ENCODE data around the gene MERTK. TPM values are rescaled to one million over a fixed set of nuclear protein-coding genes. Genes with fewer than 3 reads are reported as not detected.
"Not testable (repeated sequence)": the region's sequence is repeated elsewhere in the genome, so short reads cannot be mapped to it uniquely, and the experiment has no call there.

MERTK gene
- total RNA-seq, 1 donor from 2014 or later, result 4.2 TPM

GRCh38 chr2:112032224-112032586 is 133.8 kb downstream of the MERTK start:
- H3K9me3 ChIP-seq (ENCODE audit: control insufficient read depth in 3 of 3, low read length in 3 of 3), result no peaks in the 10 kb centered on the region
- H3K4me3 ChIP-seq (ENCODE audit: low read length in 3 of 3), result peak overlapping the region in 1 of 3 donors; percentile 14
- peak overlapping the region; percentile 16 for H3K27ac ChIP-seq (ENCODE audit: low read depth, low read length)
- H3K27me3 ChIP-seq (ENCODE audit: control insufficient read depth in 3 of 3, insufficient read depth in 3 of 3, low read length in 3 of 3), result peaks cover 0 to 4% (median 0%) of the 10 kb centered on the region in 3 donors
- no peak overlapping the region for H3K9ac ChIP-seq (ENCODE audit: low read depth in 1 of 3, low read length in 3 of 3)
- H3K4me1 ChIP-seq (ENCODE audit: control insufficient read depth in 3 of 3, insufficient read depth in 3 of 3, low read length in 3 of 3), result peaks cover 3 to 15% (median 4%) of the 10 kb centered on the region in 3 donors
- no peaks in the 10 kb centered on the region for H3K36me3 ChIP-seq (ENCODE audit: control insufficient read depth in 3 of 3, insufficient read depth in 3 of 3, low read length in 3 of 3)

GRCh38 chr2:112032689-112033465 is 134.5 kb downstream of the MERTK start:
- H3K4me1 ChIP-seq (ENCODE audit: control insufficient read depth in 3 of 3, insufficient read depth in 3 of 3, low read length in 3 of 3), result peaks cover 3 to 15% (median 4%) of the 10 kb centered on the region in 3 donors
- H3K4me3 ChIP-seq (ENCODE audit: low read length in 3 of 3), result no peak overlapping the region
- H3K27ac ChIP-seq (ENCODE audit: low read depth, low read length), result peak overlapping the region; percentile 16
- peaks cover 0 to 4% (median 0%) of the 10 kb centered on the region in 3 donors for H3K27me3 ChIP-seq (ENCODE audit: control insufficient read depth in 3 of 3, insufficient read depth in 3 of 3, low read length in 3 of 3)
- no peak overlapping the region for H3K9ac ChIP-seq (ENCODE audit: low read depth in 1 of 3, low read length in 3 of 3)
- no peaks in the 10 kb centered on the region for H3K9me3 ChIP-seq (ENCODE audit: control insufficient read depth in 3 of 3, low read length in 3 of 3)
- H3K36me3 ChIP-seq (ENCODE audit: control insufficient read depth in 3 of 3, insufficient read depth in 3 of 3, low read length in 3 of 3), result no peaks in the 10 kb centered on the region

DNA sequence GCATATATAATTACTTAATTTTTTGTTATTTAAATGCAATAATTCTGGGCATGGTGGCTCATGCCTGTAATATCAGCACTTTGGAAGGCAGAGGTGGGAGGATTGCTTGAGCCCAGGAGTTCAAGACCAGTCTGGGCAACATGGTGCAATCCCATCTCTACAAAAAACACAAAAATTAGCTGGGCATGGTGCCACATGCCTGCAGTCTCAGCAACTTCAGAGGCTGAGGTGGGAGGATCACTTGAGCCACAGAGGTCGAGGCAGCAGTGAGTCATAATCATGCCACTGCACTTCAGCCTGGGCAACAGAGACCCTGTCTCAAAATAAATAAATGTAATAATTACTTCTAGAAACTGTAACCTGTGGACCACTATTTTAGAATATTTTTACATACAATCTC is 135.2 kb downstream of the MERTK start:
- Histone ChIP-seq H3K9ac (ENCODE audit: low read depth in 1 of 3, low read length in 3 of 3) (no peak overlapping the region), H3K4me3 (ENCODE audit: low read length in 3 of 3) (no peak overlapping the region), H3K27me3 (ENCODE audit: control insufficient read depth in 3 of 3, insufficient read depth in 3 of 3, low read length in 3 of 3) (peaks cover 0 to 4% (median 0%) of the 10 kb centered on the region in 3 donors), H3K27ac (ENCODE audit: low read depth, low read length) (no peak overlapping the region), H3K36me3 (ENCODE audit: control insufficient read depth in 3 of 3, insufficient read depth in 3 of 3, low read length in 3 of 3) (no peaks in the 10 kb centered on the region), H3K9me3 (ENCODE audit: control insufficient read depth in 3 of 3, low read length in 3 of 3) (no peaks in the 10 kb centered on the region), H3K4me1 (ENCODE audit: control insufficient read depth in 3 of 3, insufficient read depth in 3 of 3, low read length in 3 of 3) (peaks cover 3 to 15% (median 4%) of the 10 kb centered on the region in 3 donors)

DNA sequence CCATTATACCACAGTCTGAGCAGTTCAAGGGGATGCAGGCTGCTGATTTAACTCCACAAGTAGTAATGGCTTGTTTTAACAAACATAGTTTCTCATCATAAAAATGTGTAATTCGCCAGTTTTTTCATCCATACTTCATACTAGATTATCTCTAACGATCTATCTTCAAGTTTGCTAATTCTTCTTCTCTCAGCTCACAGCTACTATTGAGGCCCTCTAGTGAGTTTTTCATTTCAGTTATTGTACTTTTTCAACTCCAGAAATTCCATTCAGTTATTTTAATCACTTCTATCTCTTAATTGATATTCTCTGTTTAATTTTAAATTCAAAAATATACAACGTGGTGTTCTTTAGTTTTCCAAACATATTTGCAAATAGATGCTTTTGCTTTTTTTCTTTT is 136.5 kb downstream of the MERTK start:
- H3K27ac ChIP-seq (ENCODE audit: low read depth, low read length), result no peak overlapping the region
- peaks cover 0 to 4% (median 0%) of the 10 kb centered on the region in 3 donors for H3K27me3 ChIP-seq (ENCODE audit: control insufficient read depth in 3 of 3, insufficient read depth in 3 of 3, low read length in 3 of 3)
- no peaks in the 10 kb centered on the region for H3K9me3 ChIP-seq (ENCODE audit: control insufficient read depth in 3 of 3, low read length in 3 of 3)
- H3K36me3 ChIP-seq (ENCODE audit: control insufficient read depth in 3 of 3, insufficient read depth in 3 of 3, low read length in 3 of 3), result no peaks in the 10 kb centered on the region
- no peak overlapping the region for H3K4me3 ChIP-seq (ENCODE audit: low read length in 3 of 3)
- no peak overlapping the region for H3K9ac ChIP-seq (ENCODE audit: low read depth in 1 of 3, low read length in 3 of 3)
- H3K4me1 ChIP-seq (ENCODE audit: control insufficient read depth in 3 of 3, insufficient read depth in 3 of 3, low read length in 3 of 3), result peaks cover 3 to 15% (median 4%) of the 10 kb centered on the region in 3 donors

DNA sequence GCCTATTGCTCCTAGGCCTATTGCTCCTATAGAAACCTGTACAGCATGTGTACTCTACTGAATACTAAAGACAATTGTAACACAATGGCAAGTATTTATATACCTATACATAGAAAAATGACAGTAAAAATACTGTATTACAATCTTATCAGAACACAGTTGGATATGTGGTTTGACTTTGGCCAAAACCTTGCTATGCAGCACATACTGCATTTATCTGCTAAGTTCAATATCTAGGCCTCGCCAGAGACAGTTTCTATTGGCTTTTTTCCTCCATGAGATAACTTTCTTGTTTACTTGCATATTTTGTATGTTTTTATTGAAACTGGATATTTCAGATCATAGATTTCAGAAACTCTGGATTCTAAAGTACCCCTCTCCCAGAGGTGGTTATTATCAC is 137.4 kb downstream of the MERTK start:
- Histone ChIP-seq H3K27me3 (ENCODE audit: control insufficient read depth in 3 of 3, insufficient read depth in 3 of 3, low read length in 3 of 3) (no peaks in the 10 kb centered on the region), H3K27ac (ENCODE audit: low read depth, low read length) (no peak overlapping the region), H3K36me3 (ENCODE audit: control insufficient read depth in 3 of 3, insufficient read depth in 3 of 3, low read length in 3 of 3) (no peaks in the 10 kb centered on the region), H3K4me1 (ENCODE audit: control insufficient read depth in 3 of 3, insufficient read depth in 3 of 3, low read length in 3 of 3) (peaks cover 3 to 15% (median 4%) of the 10 kb centered on the region in 3 donors), H3K4me3 (ENCODE audit: low read length in 3 of 3) (no peak overlapping the region), H3K9me3 (ENCODE audit: control insufficient read depth in 3 of 3, low read length in 3 of 3) (no peaks in the 10 kb centered on the region), H3K9ac (ENCODE audit: low read depth in 1 of 3, low read length in 3 of 3) (no peak overlapping the region)

- not testable (repeated sequence) for H3K27ac ChIP-seq (ENCODE audit: low read depth, low read length); H3K4me3 ChIP-seq (ENCODE audit: low read length in 3 of 3); H3K27me3 ChIP-seq (ENCODE audit: control insufficient read depth in 3 of 3, insufficient read depth in 3 of 3, low read length in 3 of 3); H3K36me3 ChIP-seq (ENCODE audit: control insufficient read depth in 3 of 3, insufficient read depth in 3 of 3, low read length in 3 of 3); H3K4me1 ChIP-seq (ENCODE audit: control insufficient read depth in 3 of 3, insufficient read depth in 3 of 3, low read length in 3 of 3); H3K9ac ChIP-seq (ENCODE audit: low read depth in 1 of 3, low read length in 3 of 3); H3K9me3 ChIP-seq (ENCODE audit: control insufficient read depth in 3 of 3, low read length in 3 of 3)
Observed at GRCh38 chr2:112039556-112039955, 141.1 kb downstream of the MERTK start.

DNA sequence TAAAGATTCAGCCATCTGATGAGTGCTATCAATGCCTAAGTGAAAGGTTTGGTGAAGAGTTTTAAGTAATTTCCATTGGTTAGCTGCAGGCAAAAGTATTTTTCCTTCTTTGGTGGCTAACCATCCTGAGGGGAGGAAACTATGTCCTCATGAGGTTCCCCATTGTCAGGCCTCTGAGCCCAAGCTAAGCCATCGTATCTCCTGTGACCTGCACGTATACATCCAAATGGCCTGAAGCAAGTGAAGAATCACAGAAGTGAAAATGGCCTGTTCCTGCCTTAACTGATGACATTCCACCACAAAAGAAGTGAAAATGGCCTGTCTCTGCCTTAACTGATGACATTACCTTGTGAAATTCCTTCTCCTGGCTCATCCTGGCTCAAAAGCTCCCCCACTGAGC is 141.7 kb downstream of the MERTK start:
- not testable (repeated sequence) for H3K27ac ChIP-seq (ENCODE audit: low read depth, low read length); H3K27me3 ChIP-seq (ENCODE audit: control insufficient read depth in 3 of 3, insufficient read depth in 3 of 3, low read length in 3 of 3); H3K4me3 ChIP-seq (ENCODE audit: low read length in 3 of 3); H3K9me3 ChIP-seq (ENCODE audit: control insufficient read depth in 3 of 3, low read length in 3 of 3); H3K4me1 ChIP-seq (ENCODE audit: control insufficient read depth in 3 of 3, insufficient read depth in 3 of 3, low read length in 3 of 3); H3K9ac ChIP-seq (ENCODE audit: low read depth in 1 of 3, low read length in 3 of 3); H3K36me3 ChIP-seq (ENCODE audit: control insufficient read depth in 3 of 3, insufficient read depth in 3 of 3, low read length in 3 of 3)

DNA sequence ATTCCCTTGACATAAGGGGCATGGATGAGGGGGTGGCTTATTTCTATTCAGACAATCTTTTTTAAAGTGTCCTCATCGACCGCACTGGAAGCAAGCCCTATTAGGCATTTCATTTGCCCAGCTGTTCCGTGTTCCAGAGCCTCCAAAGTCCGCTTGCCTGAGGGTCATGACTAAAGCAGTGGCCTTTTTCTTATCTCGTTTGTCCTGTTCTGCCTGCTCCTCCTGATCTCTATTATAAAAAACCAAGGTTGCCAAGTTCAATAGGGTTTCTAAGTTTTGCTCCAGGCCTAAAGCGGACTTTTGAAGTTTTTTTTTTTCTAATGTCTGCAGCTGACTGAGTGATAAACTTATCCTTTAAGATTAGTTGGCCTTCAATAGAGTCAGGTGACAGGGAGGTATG is 143.1 kb downstream of the MERTK start:
- not testable (repeated sequence) for H3K4me3 ChIP-seq (ENCODE audit: low read length in 3 of 3); H3K36me3 ChIP-seq (ENCODE audit: control insufficient read depth in 3 of 3, insufficient read depth in 3 of 3, low read length in 3 of 3); H3K27ac ChIP-seq (ENCODE audit: low read depth, low read length); H3K27me3 ChIP-seq (ENCODE audit: control insufficient read depth in 3 of 3, insufficient read depth in 3 of 3, low read length in 3 of 3); H3K9ac ChIP-seq (ENCODE audit: low read depth in 1 of 3, low read length in 3 of 3); H3K4me1 ChIP-seq (ENCODE audit: control insufficient read depth in 3 of 3, insufficient read depth in 3 of 3, low read length in 3 of 3); H3K9me3 ChIP-seq (ENCODE audit: control insufficient read depth in 3 of 3, low read length in 3 of 3)

DNA sequence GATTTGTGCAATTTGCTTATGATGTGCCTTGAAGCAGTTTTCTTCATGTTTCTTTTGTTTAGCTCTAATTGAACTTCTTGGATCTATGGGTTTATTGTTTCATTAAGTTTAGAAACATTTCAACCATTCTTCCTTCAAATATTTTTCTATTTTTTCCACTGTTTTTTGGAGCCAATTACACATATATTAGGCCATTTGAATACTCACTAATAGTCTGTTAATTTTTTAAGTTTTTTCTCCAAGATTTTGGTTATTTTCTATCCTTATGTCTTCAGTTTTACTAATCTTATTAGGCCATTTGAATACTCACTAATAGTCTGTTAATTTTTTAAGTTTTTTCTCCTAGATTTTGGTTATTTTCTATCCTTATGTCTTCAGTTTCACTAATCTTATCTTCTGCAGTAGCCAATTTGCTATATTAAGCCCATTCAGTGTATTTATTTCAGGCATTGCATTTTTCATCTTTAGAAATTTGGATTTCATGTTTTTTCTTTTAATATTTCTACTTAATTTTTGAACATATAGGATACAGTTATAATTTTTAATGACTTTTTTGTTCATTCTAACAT is 147.1 kb downstream of the MERTK start:
- Histone ChIP-seq H3K27ac (ENCODE audit: low read depth, low read length) (no peak overlapping the region), H3K36me3 (ENCODE audit: control insufficient read depth in 3 of 3, insufficient read depth in 3 of 3, low read length in 3 of 3) (no peaks in the 10 kb centered on the region), H3K4me3 (ENCODE audit: low read length in 3 of 3) (no peak overlapping the region), H3K9ac (ENCODE audit: low read depth in 1 of 3, low read length in 3 of 3) (no peak overlapping the region), H3K4me1 (ENCODE audit: control insufficient read depth in 3 of 3, insufficient read depth in 3 of 3, low read length in 3 of 3) (no peaks in the 10 kb centered on the region), H3K9me3 (ENCODE audit: control insufficient read depth in 3 of 3, low read length in 3 of 3) (peaks cover 0 to 6% (median 0%) of the 10 kb centered on the region in 3 donors), H3K27me3 (ENCODE audit: control insufficient read depth in 3 of 3, insufficient read depth in 3 of 3, low read length in 3 of 3) (no peaks in the 10 kb centered on the region)

- no peak overlapping the region for H3K9ac ChIP-seq (ENCODE audit: low read depth in 1 of 3, low read length in 3 of 3)
- no peak overlapping the region for H3K27ac ChIP-seq (ENCODE audit: low read depth, low read length)
- no peaks in the 10 kb centered on the region for H3K36me3 ChIP-seq (ENCODE audit: control insufficient read depth in 3 of 3, insufficient read depth in 3 of 3, low read length in 3 of 3)
- peaks cover 0 to 6% (median 0%) of the 10 kb centered on the region in 3 donors for H3K9me3 ChIP-seq (ENCODE audit: control insufficient read depth in 3 of 3, low read length in 3 of 3)
- no peak overlapping the region for H3K4me3 ChIP-seq (ENCODE audit: low read length in 3 of 3)
- H3K4me1 ChIP-seq (ENCODE audit: control insufficient read depth in 3 of 3, insufficient read depth in 3 of 3, low read length in 3 of 3), result no peaks in the 10 kb centered on the region
- no peaks in the 10 kb centered on the region for H3K27me3 ChIP-seq (ENCODE audit: control insufficient read depth in 3 of 3, insufficient read depth in 3 of 3, low read length in 3 of 3)
Observed at GRCh38 chr2:112046231-112046630, 147.8 kb downstream of the MERTK start.
